Measurements from ENCODE around the gene SFPQ.

DNA sequence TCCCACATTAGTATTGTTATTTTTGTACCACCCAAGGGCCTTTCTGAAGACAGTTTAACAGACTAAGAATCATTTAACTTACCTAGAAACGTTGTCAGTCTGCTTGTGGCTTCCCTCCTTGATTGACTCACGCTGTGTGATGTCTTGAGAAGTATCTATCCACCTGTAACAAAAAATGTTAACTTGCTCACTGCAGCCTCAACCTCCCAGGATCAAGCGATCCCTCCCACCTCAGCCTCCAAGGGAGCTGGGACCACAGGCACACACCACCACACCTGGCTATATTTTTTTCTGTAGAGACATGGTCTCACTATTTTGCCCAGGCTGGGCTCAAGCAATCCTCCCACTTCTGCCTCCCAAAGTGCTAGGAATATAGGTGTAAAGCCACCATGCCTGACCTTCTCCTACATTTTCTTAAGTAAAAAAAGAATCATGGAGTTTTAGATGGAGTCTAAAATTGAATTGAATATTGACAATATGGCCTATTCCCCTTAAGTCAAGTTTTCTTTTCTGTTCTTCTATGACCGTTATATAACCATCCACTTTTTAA is 15.6 kb downstream of the SFPQ start:
- TF ChIP-seq, protein P1, sequence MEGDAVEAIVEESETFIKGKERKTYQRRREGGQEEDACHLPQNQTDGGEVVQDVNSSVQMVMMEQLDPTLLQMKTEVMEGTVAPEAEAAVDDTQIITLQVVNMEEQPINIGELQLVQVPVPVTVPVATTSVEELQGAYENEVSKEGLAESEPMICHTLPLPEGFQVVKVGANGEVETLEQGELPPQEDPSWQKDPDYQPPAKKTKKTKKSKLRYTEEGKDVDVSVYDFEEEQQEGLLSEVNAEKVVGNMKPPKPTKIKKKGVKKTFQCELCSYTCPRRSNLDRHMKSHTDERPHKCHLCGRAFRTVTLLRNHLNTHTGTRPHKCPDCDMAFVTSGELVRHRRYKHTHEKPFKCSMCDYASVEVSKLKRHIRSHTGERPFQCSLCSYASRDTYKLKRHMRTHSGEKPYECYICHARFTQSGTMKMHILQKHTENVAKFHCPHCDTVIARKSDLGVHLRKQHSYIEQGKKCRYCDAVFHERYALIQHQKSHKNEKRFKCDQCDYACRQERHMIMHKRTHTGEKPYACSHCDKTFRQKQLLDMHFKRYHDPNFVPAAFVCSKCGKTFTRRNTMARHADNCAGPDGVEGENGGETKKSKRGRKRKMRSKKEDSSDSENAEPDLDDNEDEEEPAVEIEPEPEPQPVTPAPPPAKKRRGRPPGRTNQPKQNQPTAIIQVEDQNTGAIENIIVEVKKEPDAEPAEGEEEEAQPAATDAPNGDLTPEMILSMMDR (IDR thresholded peaks at IDR 0.05), result no peak
- TF ChIP-seq EZH2 (IDR thresholded peaks at IDR 0.05; ENCODE audit: borderline replicate concordance, insufficient read depth, low read depth, low read length, poor library complexity, severe bottlenecking), result no peak
